Pancreas (tissue), 10 donors: ENCODE data around the gene SP3. TPM values are rescaled to one million over a fixed set of nuclear protein-coding genes. Genes with fewer than 3 reads are reported as not detected.

Source experiments
- ATAC-seq, 4 donors: fragments of 200-7000 bp; cut with Tn5 transposase; one replicate each; pipeline versions ENCODE4 v1.8.0 to v1.9.1; 2020; ENCODE audit warnings: mild to moderate bottlenecking in 4 of 4, moderate library complexity in 4 of 4
- DNase-seq, 6 donors: peaks; one replicate each; pipeline ENCODE4 v3.0.0-alpha.2; 2020
- FAIRE-seq: peaks from 2 replicates; lab custom pipeline; 2012; peaks lifted over from hg19 to GRCh38; lab: Jason Lieb, UNC
- H3K27ac ChIP-seq, 4 donors: fragments of 200-600 bp; sonication (generic); 1 replicate in 3 of 4; 2 replicates in 1 of 4; pipeline versions ENCODE4 v1.5.0 to v1.8.0; 2020
- H3K27me3 ChIP-seq, 4 donors: fragments of 200-600 bp; one replicate each; pipeline ENCODE4 v1.8.0; 2021
- H3K36me3 ChIP-seq, 3 donors: fragments of 200-600 bp; sonication (generic) in 1 of 3; one replicate each; pipeline versions ENCODE4 v1.5.0 to v1.8.0; 2020 to 2021
- H3K4me1 ChIP-seq, 3 donors: fragments of 200-600 bp; one replicate each; pipeline ENCODE4 v1.8.0; 2021
- H3K4me3 ChIP-seq, 4 donors: fragments of 200-600 bp; sonication (generic) in 2 of 4; one replicate each; pipeline versions ENCODE4 v1.5.0 to v1.8.0; 2020 to 2021
- H3K9me3 ChIP-seq, 4 donors: fragments of 200-600 bp; one replicate each; pipeline ENCODE4 v1.8.0; 2021
- WGBS, 2 donors: extraction: QIAGEN DNeasy Blood & Tissue Kit; methylation state at CpG; one replicate each; pipeline ENCODE4 v1.1.7; 2013; 5-methylcytosine and 5-hydroxymethylcytosine counted together
- intact Hi-C, 3 donors: fragments of 100-400 bp; cut with DNase I; formaldehyde crosslinking; loops; one replicate each; pipeline versions ENCODE4 v1.11.1 to v1.14.2; 2022
- polyA plus RNA-seq, 2 donors: library from polyadenylated mRNA; stranded (reverse); fragments of 200-250 nt; gene quantifications; one replicate each; pipeline ENCODE4 v1.2.3, GENCODE V29; 2013
- total RNA-seq, 6 donors: library from RNA; stranded (reverse); fragmentation: NEBNext Ultra II Directional in 4 of 6; extraction: Animal tissue kit (Norgen Biotek cat#: 25700) in 4 of 6; gene quantifications; one replicate each; pipeline versions ENCODE4 v1.2.1 to v1.2.4, GENCODE V29; 2021 to 2023
- TF ChIP-seq, protein P1 (sequence below), 4 donors: fragments of 200-600 bp; sonication (generic) in 3 of 4; IDR thresholded peaks; one replicate each; pipeline versions ENCODE4 v1.5.0 to v1.8.0; 2021; ENCODE audit warnings: antibody characterized with exemption in 4 of 4
- donor health status: healthy with polysubstance abuse.
- donor health status: DM: no; HTN: no; CAD: no; lungs with moderate emphysema.
- donor health status: DM: no; HTN: no; CAD: no.
- donor health status: control.
- donor health status: control.
- donor health status: Bipolar disorder and iron deficiency.
- donor health status: DM: yes; HTN: yes; CAD: no.
- donor health status: DM: no; HTN: no; CAD: no.
- donor health status: DM: no; HTN: no; CAD: no.
- donor health status: DM: yes; HTN: yes; CAD: no.

SP3 gene
- total and polyA plus RNA-seq, 8 donors, result 5.6 to 48.0 (median 27.6) TPM

DNA sequence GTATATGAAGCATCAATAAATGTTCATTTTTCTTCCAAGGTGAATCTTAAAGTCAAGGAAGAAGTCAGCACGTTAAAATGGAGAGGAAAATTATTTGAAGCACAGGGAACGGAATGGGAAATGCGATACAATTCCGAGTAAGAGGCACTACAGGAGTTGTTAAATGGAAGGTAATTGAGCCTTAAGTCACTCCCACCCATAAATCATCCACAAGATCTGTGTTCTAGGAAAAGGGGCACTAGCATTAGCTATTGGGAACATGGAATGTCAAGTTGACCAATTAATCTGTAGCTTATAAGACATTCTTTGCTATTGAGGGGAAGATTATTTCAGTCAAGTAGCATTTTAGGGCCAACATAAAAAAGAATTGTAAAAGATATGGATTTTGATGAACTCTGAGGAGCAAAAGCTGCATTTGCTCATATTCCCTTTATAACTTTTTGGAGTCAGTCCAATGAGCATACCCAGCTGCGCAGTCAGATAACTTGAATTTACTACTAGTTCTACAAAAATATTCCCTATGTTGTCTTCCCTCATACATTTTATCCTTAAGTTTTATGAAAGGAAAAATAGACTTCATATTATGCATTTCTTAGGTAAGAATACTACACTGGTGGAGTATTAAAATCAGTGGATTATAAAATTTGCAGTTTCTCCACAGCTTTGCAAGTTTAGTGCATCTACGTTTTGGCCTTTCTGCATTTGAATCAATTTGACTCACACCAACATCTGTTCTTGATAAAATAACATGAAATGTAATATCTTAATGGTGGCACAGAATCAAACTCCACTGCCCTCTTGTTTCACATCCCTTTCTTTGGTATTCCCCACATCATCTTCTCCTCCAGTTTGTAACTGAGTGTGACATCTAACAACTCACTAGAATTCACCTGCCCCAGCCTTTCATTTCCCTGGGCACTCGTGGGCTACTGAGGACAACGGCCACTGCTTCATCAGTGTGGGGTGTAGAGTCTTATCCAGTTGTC, 95.6 kb downstream of the SP3 start:
- Histone ChIP-seq H3K4me1 (no peaks in the 10 kb centered on the region), H3K36me3 (no peaks in the 10 kb centered on the region), H3K27me3 (no peaks in the 10 kb centered on the region), H3K4me3 (no peak overlapping the region), H3K27ac (no peak overlapping the region), H3K9me3 (no peaks in the 10 kb centered on the region)
- FAIRE-seq, result no peak
- DNase-seq, result no peak
- TF ChIP-seq, protein P1, sequence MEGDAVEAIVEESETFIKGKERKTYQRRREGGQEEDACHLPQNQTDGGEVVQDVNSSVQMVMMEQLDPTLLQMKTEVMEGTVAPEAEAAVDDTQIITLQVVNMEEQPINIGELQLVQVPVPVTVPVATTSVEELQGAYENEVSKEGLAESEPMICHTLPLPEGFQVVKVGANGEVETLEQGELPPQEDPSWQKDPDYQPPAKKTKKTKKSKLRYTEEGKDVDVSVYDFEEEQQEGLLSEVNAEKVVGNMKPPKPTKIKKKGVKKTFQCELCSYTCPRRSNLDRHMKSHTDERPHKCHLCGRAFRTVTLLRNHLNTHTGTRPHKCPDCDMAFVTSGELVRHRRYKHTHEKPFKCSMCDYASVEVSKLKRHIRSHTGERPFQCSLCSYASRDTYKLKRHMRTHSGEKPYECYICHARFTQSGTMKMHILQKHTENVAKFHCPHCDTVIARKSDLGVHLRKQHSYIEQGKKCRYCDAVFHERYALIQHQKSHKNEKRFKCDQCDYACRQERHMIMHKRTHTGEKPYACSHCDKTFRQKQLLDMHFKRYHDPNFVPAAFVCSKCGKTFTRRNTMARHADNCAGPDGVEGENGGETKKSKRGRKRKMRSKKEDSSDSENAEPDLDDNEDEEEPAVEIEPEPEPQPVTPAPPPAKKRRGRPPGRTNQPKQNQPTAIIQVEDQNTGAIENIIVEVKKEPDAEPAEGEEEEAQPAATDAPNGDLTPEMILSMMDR (IDR thresholded peaks at IDR 0.05), result no peak
- 66 to 81% methylated on average over 8 of the region's 8 CpGs for WGBS, 2 donors
- no peak for ATAC-seq
- intact Hi-C loops, result no loop called here

DNA sequence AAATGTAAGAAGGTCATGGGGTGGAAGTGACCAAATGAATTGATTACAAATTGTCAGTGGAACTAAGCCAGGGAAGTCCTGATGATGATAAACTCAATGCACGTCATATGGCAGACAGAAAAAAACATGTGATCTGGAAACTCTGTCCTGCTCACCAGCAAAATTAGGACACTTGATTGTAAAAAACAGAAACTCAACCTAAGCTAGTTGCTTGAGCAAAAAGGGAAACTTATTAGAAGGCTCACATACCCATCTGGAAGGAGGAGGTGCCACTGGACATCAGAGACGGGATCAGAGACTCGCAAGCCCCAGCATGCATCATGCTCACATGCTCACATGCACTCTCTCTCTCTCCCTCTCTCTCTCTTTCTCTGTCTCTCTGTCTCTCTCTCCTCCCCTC, 96.8 kb downstream of the SP3 start:
- no peak overlapping the region for H3K27ac ChIP-seq
- 70 to 81% methylated on average over 3 of the region's 3 CpGs for WGBS, 2 donors

DNA sequence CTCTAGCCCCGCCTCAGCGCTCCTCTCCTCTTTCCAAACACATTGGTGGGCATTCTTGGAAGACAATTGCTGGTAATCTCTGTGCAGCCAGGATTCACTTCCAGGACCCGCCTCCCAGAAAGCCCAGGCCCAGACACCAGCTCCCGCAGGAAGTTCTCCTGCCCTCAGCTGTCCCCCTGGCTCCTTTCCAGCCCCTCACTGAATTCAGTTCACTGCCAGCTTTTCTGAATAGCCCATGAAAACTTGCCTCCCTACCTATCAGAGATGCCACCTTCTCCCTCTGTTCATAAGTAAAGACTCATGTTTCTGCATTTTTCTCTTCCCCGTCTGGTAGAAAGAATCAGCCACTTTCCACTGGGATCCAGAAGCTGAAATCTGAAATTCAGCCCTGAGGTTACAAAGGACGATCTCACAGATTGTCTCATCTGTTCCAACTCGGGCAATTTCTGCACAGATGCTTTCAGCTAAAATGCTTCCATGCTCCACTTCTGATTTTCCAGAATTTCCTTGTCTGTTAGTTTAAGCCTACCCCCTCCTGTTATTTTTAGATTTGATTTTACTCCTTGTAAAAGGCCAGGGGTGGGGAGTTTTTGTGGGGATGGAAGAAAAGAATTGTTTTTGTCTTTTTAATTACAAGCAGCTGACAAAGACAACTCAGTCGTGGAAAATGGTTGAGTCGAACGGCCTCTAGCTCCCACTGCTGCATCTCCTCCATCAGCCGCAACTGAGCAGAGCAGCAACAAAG, 98.1 kb downstream of the SP3 start:
- TF ChIP-seq, protein P1 (IDR thresholded peaks at IDR 0.05), result no peak
- intact Hi-C loops, result no loop called here
- H3K36me3 ChIP-seq, result no peaks in the 10 kb centered on the region
- DNase-seq (no peak), FAIRE-seq (no peak), ATAC-seq (no peak)
- H3K27me3 ChIP-seq, result no peaks in the 10 kb centered on the region
- no peak overlapping the region for H3K27ac ChIP-seq
- 77 to 82% methylated on average over 11 of the region's 11 CpGs for WGBS, 2 donors
- H3K4me1 ChIP-seq, result no peaks in the 10 kb centered on the region
- H3K9me3 ChIP-seq, result no peaks in the 10 kb centered on the region
- H3K4me3 ChIP-seq, result no peak overlapping the region

More for the DNA sequence above, 96.8 kb downstream of the SP3 start:
- H3K36me3 ChIP-seq, result no peaks in the 10 kb centered on the region
- intact Hi-C loops, result no loop called here
- FAIRE-seq (no peak), ATAC-seq (no peak), DNase-seq (no peak)
- no peaks in the 10 kb centered on the region for H3K9me3 ChIP-seq
- TF ChIP-seq, protein P1 (IDR thresholded peaks at IDR 0.05), result no peak
- no peak overlapping the region for H3K4me3 ChIP-seq
- no peaks in the 10 kb centered on the region for H3K27me3 ChIP-seq
- no peaks in the 10 kb centered on the region for H3K4me1 ChIP-seq

DNA sequence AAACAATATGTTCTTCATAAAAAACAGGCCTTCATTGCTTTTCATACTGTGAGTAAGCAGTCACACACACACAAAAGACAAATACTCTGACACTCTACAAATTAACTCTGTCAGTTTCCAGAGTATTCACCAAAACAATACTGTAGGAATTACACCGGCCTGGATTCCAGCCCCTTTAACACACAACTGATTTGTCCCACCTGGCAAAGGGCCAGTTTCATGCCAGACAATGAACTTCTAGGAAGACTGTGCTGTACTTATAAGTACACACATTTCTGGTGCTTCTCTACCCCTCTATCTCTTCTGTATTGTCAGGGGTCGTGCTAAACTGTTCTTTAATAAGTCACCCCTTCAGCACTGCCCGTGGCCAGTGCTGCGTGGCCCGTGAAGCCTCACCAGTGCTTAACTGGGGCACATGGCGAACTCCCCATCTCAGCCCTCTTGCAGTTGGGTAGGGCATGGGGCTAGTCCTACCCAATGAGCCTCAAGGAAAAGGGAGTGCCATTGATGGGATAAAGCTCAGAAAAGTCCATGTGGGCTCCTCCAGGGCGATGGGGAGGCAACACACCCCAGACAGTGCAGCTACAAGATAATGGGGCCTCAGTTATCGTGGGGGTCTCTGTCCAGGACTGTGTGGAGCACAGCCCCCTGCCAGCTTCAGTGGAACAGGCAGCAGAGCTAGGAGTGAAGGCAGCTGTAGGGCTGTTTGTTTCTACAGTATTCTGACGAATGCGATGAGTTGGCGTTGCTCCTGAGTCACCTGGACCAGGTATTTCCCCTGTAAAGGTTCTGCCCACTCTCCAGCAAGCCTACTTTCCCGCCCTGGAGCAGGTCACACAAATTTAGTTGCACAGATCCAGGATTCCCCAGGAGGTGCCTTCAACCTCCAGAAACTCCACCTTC, 99.0 kb downstream of the SP3 start:
- no peak for FAIRE-seq
- no peak for ATAC-seq
- DNase-seq, result no peak
- H3K9me3 ChIP-seq, result no peaks in the 10 kb centered on the region
- no peak overlapping the region for H3K27ac ChIP-seq
- H3K36me3 ChIP-seq, result no peaks in the 10 kb centered on the region
- TF ChIP-seq, protein P1 (IDR thresholded peaks at IDR 0.05), result no peak
- H3K4me1 ChIP-seq, result no peaks in the 10 kb centered on the region
- 78 to 82% methylated on average over 12 of the region's 12 CpGs for WGBS, 2 donors
- H3K27me3 ChIP-seq, result no peaks in the 10 kb centered on the region
- intact Hi-C loops, result no loop called here
- H3K4me3 ChIP-seq, result no peak overlapping the region
